ENCODE measurements around the gene CEPT1. TPM values are rescaled to one million over a fixed set of nuclear protein-coding genes. Genes with fewer than 3 reads are reported as not detected.

Gene CEPT1
- polyA plus RNA-seq, 1 of the 3 experiments (the other 2 are of a cell fraction), result 11.6 TPM

GRCh38 chr1:111190931-111191451, 51.0 kb downstream of the CEPT1 start:
- CTCF ChIA-PET, result interaction anchor here (1.0 kb wide), 1 partner anchor 17 kb away, joined by 3 read pairs; no protein-coding TSS in a partner anchor
- Histone ChIP-seq H3K9me2 (no peaks in the 10 kb centered on the region), H3K9me3 (no peaks in the 10 kb centered on the region), H3K27me3 (ENCODE audit: insufficient read depth) (no peaks in the 10 kb centered on the region), H3K27ac (ENCODE audit: low read depth in 2 of 2, low read length in 1 of 2) (peak overlapping the region in 1 of 2 experiments; percentile 43; a peak in 2 of 4 replicates), H3K79me2 (ENCODE audit: insufficient read depth) (no peaks in the 10 kb centered on the region), H2AFZ (ENCODE audit: low read depth) (no peak overlapping the region), H3K4me1 (ENCODE audit: control insufficient read depth in 1 of 2, insufficient read depth in 2 of 2, low read depth in 1 of 2, low read length in 1 of 2) (peaks cover 0 to 14% of the 10 kb centered on the region in 2 experiments; a peak in 2 of 4 replicates), H3F3A (replicated peaks; ENCODE audit: insufficient read depth) (peaks cover 11% of the 10 kb centered on the region), H3K4me3 (ENCODE audit: low read depth in 2 of 2, low read length in 1 of 2) (no peak overlapping the region), H4K20me1 (ENCODE audit: insufficient read depth) (no peaks in the 10 kb centered on the region), H3K4me2 (peak overlapping the region; percentile 20; the same call in 1 of the 2 replicates), H3K36me3 (replicated peaks in 1 of 2; ENCODE audit: control insufficient read depth in 1 of 2, insufficient read depth in 2 of 2, low read length in 1 of 2) (peaks cover 11 to 24% of the 10 kb centered on the region in 2 experiments), H3K9ac (no peak overlapping the region)
- TF ChIP-seq TAF1 (IDR thresholded peaks at IDR 0.05; ENCODE audit: borderline replicate concordance, low read depth, low read length), result no peak
- POLR2A ChIA-PET, result no interaction called here
- 78% methylated on average over 2 of the region's 2 CpGs for WGBS (ENCODE audit: low lambda C conversion rate)
- DNase-seq, result no peak

- no peak overlapping the region for H2AFZ ChIP-seq (ENCODE audit: low read depth)
- H4K20me1 ChIP-seq (ENCODE audit: insufficient read depth), result no peaks in the 10 kb centered on the region
- H3K9me2 ChIP-seq, result no peaks in the 10 kb centered on the region
- H3K36me3 ChIP-seq (replicated peaks in 1 of 2; ENCODE audit: control insufficient read depth in 1 of 2, insufficient read depth in 2 of 2, low read length in 1 of 2), result peaks cover 11 to 21% of the 10 kb centered on the region in 2 experiments
- CTCF ChIA-PET, result interaction anchor here (1.0 to 1.6 kb wide), 3 partner anchors 16 to 32 kb away, joined by 3 to 5 read pairs (median 3); no protein-coding TSS in a partner anchor
- no peaks in the 10 kb centered on the region for H3K9me3 ChIP-seq
- POLR2A ChIA-PET, result no interaction called here
- H3K4me1 ChIP-seq (ENCODE audit: control insufficient read depth in 1 of 2, insufficient read depth in 2 of 2, low read depth in 1 of 2, low read length in 1 of 2), result peaks cover 0 to 14% of the 10 kb centered on the region in 2 experiments; a peak in 2 of 4 replicates
- TF ChIP-seq FOSL2 (IDR thresholded peaks at IDR 0.05; ENCODE audit: borderline replicate concordance, low read depth), result peak; percentile 52; the same call in 1 of the 2 replicates
- TF ChIP-seq EP300 (IDR thresholded peaks at IDR 0.05; ENCODE audit: borderline replicate concordance in 1 of 2, low read depth in 1 of 2, low read length in 1 of 2), result 0 out of 4 replicates have a peak, but pooled peaks of 1 of the 2 experiments have one; percentile 16
- TF ChIP-seq JUND (IDR thresholded peaks at IDR 0.05), result peak; percentile 31; the same call in 1 of the 2 replicates
- 0 out of 2 replicates have a peak, but pooled peaks have one; percentile 15 for TF ChIP-seq POLR2AphosphoS5 (IDR thresholded peaks at IDR 0.05; ENCODE audit: low read depth, low read length)
- no peak for TF ChIP-seq NRF1 (IDR thresholded peaks at IDR 0.05; ENCODE audit: low read depth, low read length)
- 0 out of 2 replicates have a peak, but pooled peaks have one; percentile 33 for TF ChIP-seq TEAD4 (IDR thresholded peaks at IDR 0.05; ENCODE audit: borderline replicate concordance, insufficient read depth)
- no peak for TF ChIP-seq SMC3 (IDR thresholded peaks at IDR 0.05; ENCODE audit: low read depth, low read length)
- TF ChIP-seq RFX5 (IDR thresholded peaks at IDR 0.05; ENCODE audit: low read length), result no peak
- peak; percentile 58 for TF ChIP-seq TCF12 (IDR thresholded peaks at IDR 0.05)
- WGBS (ENCODE audit: low lambda C conversion rate), result 33% methylated on average over 3 of the region's 3 CpGs
- H3K27ac ChIP-seq (ENCODE audit: low read depth in 2 of 2, low read length in 1 of 2), result peak overlapping the region in 1 of 2 experiments; percentile 43; a peak in 2 of 4 replicates
- no peak for DNase-seq
- H3K4me2 ChIP-seq, result peak overlapping the region; percentile 20; the same call in 1 of the 2 replicates
- H3K9ac ChIP-seq, result no peak overlapping the region
- no peaks in the 10 kb centered on the region for H3K79me2 ChIP-seq (ENCODE audit: insufficient read depth)
- H3K4me3 ChIP-seq (ENCODE audit: low read depth in 2 of 2, low read length in 1 of 2), result no peak overlapping the region
- peaks cover 11% of the 10 kb centered on the region for H3F3A ChIP-seq (replicated peaks; ENCODE audit: insufficient read depth)
- H3K27me3 ChIP-seq (ENCODE audit: insufficient read depth), result no peaks in the 10 kb centered on the region
Observed at GRCh38 chr1:111191496-111191895, 51.5 kb downstream of the CEPT1 start.

GRCh38 chr1:111192074-111192473, 52.1 kb downstream of the CEPT1 start:
- POLR2A ChIA-PET, result no interaction called here
- Histone ChIP-seq H3K4me1 (ENCODE audit: control insufficient read depth in 1 of 2, insufficient read depth in 2 of 2, low read depth in 1 of 2, low read length in 1 of 2) (peaks cover 0 to 14% of the 10 kb centered on the region in 2 experiments; a peak in 2 of 4 replicates), H3F3A (replicated peaks; ENCODE audit: insufficient read depth) (peaks cover 11% of the 10 kb centered on the region), H3K4me2 (no peak overlapping the region), H3K27ac (ENCODE audit: low read depth in 2 of 2, low read length in 1 of 2) (no peak overlapping the region; a peak in 1 of 4 replicates), H3K27me3 (ENCODE audit: insufficient read depth) (no peaks in the 10 kb centered on the region), H3K79me2 (ENCODE audit: insufficient read depth) (no peaks in the 10 kb centered on the region), H2AFZ (ENCODE audit: low read depth) (no peak overlapping the region), H3K9me2 (no peaks in the 10 kb centered on the region), H3K9me3 (no peaks in the 10 kb centered on the region), H3K4me3 (ENCODE audit: low read depth in 2 of 2, low read length in 1 of 2) (no peak overlapping the region), H3K9ac (no peak overlapping the region), H4K20me1 (ENCODE audit: insufficient read depth) (no peaks in the 10 kb centered on the region), H3K36me3 (replicated peaks in 1 of 2; ENCODE audit: control insufficient read depth in 1 of 2, insufficient read depth in 2 of 2, low read length in 1 of 2) (peaks cover 8 to 15% of the 10 kb centered on the region in 2 experiments)
- no peak for DNase-seq
- CTCF ChIA-PET, result interaction anchor here (1.0 to 1.6 kb wide), 3 partner anchors 15 to 31 kb away, joined by 3 to 5 read pairs (median 3); no protein-coding TSS in a partner anchor
- WGBS (ENCODE audit: low lambda C conversion rate), result 94% methylated on average over 4 of the region's 5 CpGs
- TF ChIP-seq FOXJ3 (CRISPR knock-in tag; IDR thresholded peaks at IDR 0.05), result no peak
- TF ChIP-seq GABPA (IDR thresholded peaks at IDR 0.05; ENCODE audit: low read depth), result no peak
- TF ChIP-seq YY1 (IDR thresholded peaks at IDR 0.05; ENCODE audit: low read depth), result no peak
- no peak for TF ChIP-seq MEF2A (IDR thresholded peaks at IDR 0.05; ENCODE audit: borderline replicate concordance, low read depth)
- TF ChIP-seq IRF3 (IDR thresholded peaks at IDR 0.05; ENCODE audit: low read depth, low read length), result no peak
- TF ChIP-seq GATA2 (CRISPR knock-in tag; IDR thresholded peaks at IDR 0.05), result no peak
- no peak for TF ChIP-seq TAF1 (IDR thresholded peaks at IDR 0.05; ENCODE audit: borderline replicate concordance, low read depth, low read length)
- TF ChIP-seq SMC3 (IDR thresholded peaks at IDR 0.05; ENCODE audit: low read depth, low read length), result no peak
- TF ChIP-seq MAX (IDR thresholded peaks at IDR 0.05; ENCODE audit: low read depth), result no peak
- no peak for TF ChIP-seq CHD2 (IDR thresholded peaks at IDR 0.05; ENCODE audit: low read length, partially characterized antibody)
- no peak for TF ChIP-seq ELF1 (IDR thresholded peaks at IDR 0.05)
- TF ChIP-seq USF2 (IDR thresholded peaks at IDR 0.05; ENCODE audit: borderline replicate concordance, low read depth, low read length), result no peak
- TF ChIP-seq EP300 (IDR thresholded peaks at IDR 0.05; ENCODE audit: borderline replicate concordance in 1 of 2, low read depth in 1 of 2, low read length in 1 of 2), result no peak
